ENCODE results near the gene C7. TPM values are rescaled to one million over a fixed set of nuclear protein-coding genes. Genes with fewer than 3 reads are reported as not detected.
"Not testable (repeated sequence)": the region's sequence is repeated elsewhere in the genome, so short reads cannot be mapped to it uniquely, and the experiment has no call there.

Gene C7
- total RNA-seq (100 to 1,000 TPM; 167 to 317 (median 205) TPM), polyA plus RNA-seq (10 to 100 TPM; 22.4 to 45.4 (median 22.6) TPM)
- long read RNA-seq, donor 1, partial matches to known transcripts: 0 of 1 reads
- long read RNA-seq, donor 1, other reads (novel, unspliced or antisense): 0 of 1 reads
- long read RNA-seq, donor 2, full-length matches to known transcripts: 4 of 4 reads
- long read RNA-seq, donor 2, partial matches to known transcripts: 0 of 4 reads
- long read RNA-seq, donor 2, other reads (novel, unspliced or antisense): 0 of 4 reads
- long read RNA-seq, donor 3, full-length matches to known transcripts: 4 of 10 reads
- long read RNA-seq, donor 3, partial matches to known transcripts: 6 of 10 reads
- long read RNA-seq, donor 3, other reads (novel, unspliced or antisense): 0 of 10 reads
- long read RNA-seq, donor 4, full-length matches to known transcripts: 1 of 1 reads
- long read RNA-seq, donor 4, partial matches to known transcripts: 0 of 1 reads
- long read RNA-seq, donor 4, other reads (novel, unspliced or antisense): 0 of 1 reads
- long read RNA-seq, donor 5, full-length matches to known transcripts: 15 of 24 reads
- long read RNA-seq, donor 5, partial matches to known transcripts: 9 of 24 reads
- long read RNA-seq, donor 5, other reads (novel, unspliced or antisense): 0 of 24 reads
- long read RNA-seq, donor 6, full-length matches to known transcripts: 25 of 36 reads
- long read RNA-seq, donor 6, partial matches to known transcripts: 11 of 36 reads
- long read RNA-seq, donor 6, other reads (novel, unspliced or antisense): 0 of 36 reads
- long read RNA-seq, donor 7, full-length matches to known transcripts: 2 of 2 reads
- long read RNA-seq, donor 7, partial matches to known transcripts: 0 of 2 reads
- long read RNA-seq, donor 7, other reads (novel, unspliced or antisense): 0 of 2 reads
- long read RNA-seq, donor 8, full-length matches to known transcripts: 8 of 8 reads
- long read RNA-seq, donor 8, partial matches to known transcripts: 0 of 8 reads
- long read RNA-seq, donor 8, other reads (novel, unspliced or antisense): 0 of 8 reads
- long read RNA-seq, donor 9, full-length matches to known transcripts: 4 of 4 reads
- long read RNA-seq, donor 9, partial matches to known transcripts: 0 of 4 reads
- long read RNA-seq, donor 9, other reads (novel, unspliced or antisense): 0 of 4 reads
- long read RNA-seq, donor 10, full-length matches to known transcripts: 1 of 1 reads
- long read RNA-seq, donor 10, partial matches to known transcripts: 0 of 1 reads
- long read RNA-seq, donor 10, other reads (novel, unspliced or antisense): 0 of 1 reads

DNA sequence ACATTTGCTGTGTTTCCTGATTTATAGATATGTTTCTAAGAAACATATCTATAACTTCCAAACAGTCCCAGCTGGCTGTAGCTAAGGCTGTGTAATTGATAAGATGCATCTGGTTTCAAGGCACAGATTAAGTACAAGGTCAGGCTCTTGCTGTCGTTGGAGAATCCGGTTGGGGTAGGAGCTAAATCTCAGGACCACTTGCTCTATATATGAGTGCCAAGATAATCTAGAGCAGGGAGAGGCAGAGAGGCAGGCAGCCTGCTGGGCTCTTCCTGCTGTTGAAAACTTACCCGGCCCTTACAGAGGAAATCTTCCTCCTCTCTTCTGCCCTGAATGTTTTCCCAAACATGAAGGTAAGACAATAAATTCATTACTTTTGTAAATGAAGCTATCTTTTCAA is at the start of gene C7:
Gene C7 (plus strand): TSS at position 234 of the 400 bp plus-strand sequence. CDS start 114 bp downstream, at position 348.
- H3K27ac ChIP-seq: peak within 1 kb of the TSS in 4 of 5 donors; percentile 6 to 51 (median 34)
- no peaks in the 10 kb centered on the region for H3K36me3 ChIP-seq
- 3 to 13% (median 8%) methylated on average over 3 of the region's 3 CpGs for WGBS, 5 donors
- H3K4me3 ChIP-seq: peak within 1 kb of the TSS; percentile 0 to 21 (median 15)
- peaks cover 3 to 20% (median 10%) of the 10 kb centered on the region in 4 donors for H3K4me1 ChIP-seq
- TF ChIP-seq, protein P1, sequence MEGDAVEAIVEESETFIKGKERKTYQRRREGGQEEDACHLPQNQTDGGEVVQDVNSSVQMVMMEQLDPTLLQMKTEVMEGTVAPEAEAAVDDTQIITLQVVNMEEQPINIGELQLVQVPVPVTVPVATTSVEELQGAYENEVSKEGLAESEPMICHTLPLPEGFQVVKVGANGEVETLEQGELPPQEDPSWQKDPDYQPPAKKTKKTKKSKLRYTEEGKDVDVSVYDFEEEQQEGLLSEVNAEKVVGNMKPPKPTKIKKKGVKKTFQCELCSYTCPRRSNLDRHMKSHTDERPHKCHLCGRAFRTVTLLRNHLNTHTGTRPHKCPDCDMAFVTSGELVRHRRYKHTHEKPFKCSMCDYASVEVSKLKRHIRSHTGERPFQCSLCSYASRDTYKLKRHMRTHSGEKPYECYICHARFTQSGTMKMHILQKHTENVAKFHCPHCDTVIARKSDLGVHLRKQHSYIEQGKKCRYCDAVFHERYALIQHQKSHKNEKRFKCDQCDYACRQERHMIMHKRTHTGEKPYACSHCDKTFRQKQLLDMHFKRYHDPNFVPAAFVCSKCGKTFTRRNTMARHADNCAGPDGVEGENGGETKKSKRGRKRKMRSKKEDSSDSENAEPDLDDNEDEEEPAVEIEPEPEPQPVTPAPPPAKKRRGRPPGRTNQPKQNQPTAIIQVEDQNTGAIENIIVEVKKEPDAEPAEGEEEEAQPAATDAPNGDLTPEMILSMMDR (IDR thresholded peaks at IDR 0.05): no peak
- TF ChIP-seq EP300 (IDR thresholded peaks at IDR 0.05) (no peak), POLR2A (IDR thresholded peaks at IDR 0.05) (no peak), POLR2AphosphoS5 (IDR thresholded peaks at IDR 0.05) (no peak)
- intact Hi-C loops (cut with DNase I; ENCODE audit: low total_unique reads): no loop called here
- H3K9me3 ChIP-seq: no peaks in the 10 kb centered on the region
- DNase-seq: peak in 1 of 2 donors; percentile 75
- no peaks in the 10 kb centered on the region for H3K27me3 ChIP-seq

DNA sequence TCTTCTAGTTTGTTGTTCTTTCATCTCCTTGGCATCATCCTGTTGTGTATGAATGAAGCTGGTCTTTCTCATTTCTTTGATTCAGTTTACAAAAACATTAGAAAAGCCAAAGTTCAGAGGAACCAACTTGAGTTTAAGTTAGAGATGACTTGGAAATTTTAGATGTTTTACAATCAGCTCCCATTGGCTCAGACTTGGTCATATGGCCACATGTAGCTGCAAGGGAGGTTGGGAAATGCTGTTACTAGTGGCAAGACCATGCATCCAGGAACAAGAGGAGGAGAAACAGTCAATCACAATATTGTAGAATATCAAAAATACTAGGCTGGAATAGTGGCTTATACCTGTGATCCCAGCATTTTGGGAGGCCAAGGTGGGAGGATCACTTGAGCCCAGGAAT is 48.6 kb upstream of the C7 start:
- peaks cover 0 to 4% (median 0%) of the 10 kb centered on the region in 4 donors for H3K36me3 ChIP-seq
- no peak overlapping the region for H3K27ac ChIP-seq
- H3K4me1 ChIP-seq: no peaks in the 10 kb centered on the region
- peaks cover 0 to 18% (median 8%) of the 10 kb centered on the region in 4 donors for H3K9me3 ChIP-seq
- H3K27me3 ChIP-seq: no peaks in the 10 kb centered on the region
- no peak for DNase-seq
- TF ChIP-seq, protein P1 (IDR thresholded peaks at IDR 0.05): no peak
- no peak for TF ChIP-seq EP300 (IDR thresholded peaks at IDR 0.05)
- no peak for TF ChIP-seq POLR2A (IDR thresholded peaks at IDR 0.05)
- no peak for TF ChIP-seq POLR2AphosphoS5 (IDR thresholded peaks at IDR 0.05)
- H3K4me3 ChIP-seq: no peak overlapping the region
- intact Hi-C loops (cut with DNase I; ENCODE audit: low total_unique reads): no loop called here

GRCh38 chr5:40865004-40865403 is 44.3 kb upstream of the C7 start:
- DNase-seq; H3K27ac ChIP-seq; H3K27me3 ChIP-seq; H3K36me3 ChIP-seq; H3K4me1 ChIP-seq; H3K4me3 ChIP-seq; intact Hi-C loops (cut with DNase I; ENCODE audit: low total_unique reads): not testable (repeated sequence)
- H3K9me3 ChIP-seq: peaks cover 0 to 19% (median 8%) of the 10 kb centered on the region in 4 donors
- 85 to 94% (median 88%) methylated on average over 5 of the region's 5 CpGs for whole genome bisulfite sequencing, 5 donors

DNA sequence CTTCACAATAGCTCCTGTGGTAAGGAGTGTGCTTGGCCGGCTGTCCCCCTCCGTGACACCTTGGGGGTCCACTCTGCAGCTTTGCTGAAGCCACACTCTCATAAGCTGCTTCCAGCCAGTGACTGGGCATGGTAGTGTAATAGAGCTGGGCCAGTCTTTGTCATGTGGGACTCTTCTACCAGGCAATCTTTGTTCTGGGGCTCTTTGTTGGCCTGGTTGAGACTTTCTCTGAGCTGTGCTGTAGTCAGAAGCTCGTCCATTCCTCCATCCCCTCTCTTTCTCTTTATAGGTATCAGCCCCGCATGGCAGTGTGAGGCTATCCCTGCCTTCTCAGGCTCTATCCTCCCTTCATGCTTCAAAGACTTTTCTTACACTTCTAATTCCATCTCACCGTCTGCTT is 42.5 kb upstream of the C7 start:
- Histone ChIP-seq H3K36me3 (no peaks in the 10 kb centered on the region), H3K27ac (no peak overlapping the region), H3K4me1 (no peaks in the 10 kb centered on the region), H3K4me3 (no peak overlapping the region), H3K9me3 (peaks cover 0 to 19% (median 8%) of the 10 kb centered on the region in 4 donors), H3K27me3 (no peaks in the 10 kb centered on the region)
- TF ChIP-seq POLR2A (IDR thresholded peaks at IDR 0.05) (no peak), POLR2AphosphoS5 (IDR thresholded peaks at IDR 0.05) (no peak), EP300 (IDR thresholded peaks at IDR 0.05) (no peak)
- TF ChIP-seq, protein P1 (IDR thresholded peaks at IDR 0.05): no peak
- intact Hi-C loops (cut with DNase I; ENCODE audit: low total_unique reads): no loop called here
- no peak for DNase-seq
- WGBS, 5 donors: 77 to 86% (median 83%) methylated on average over 5 of the region's 5 CpGs
